Activated naive CD4-positive, alpha-beta T cell treated with anti-CD3 and anti-CD28 coated beads, Interleukin-2, amount 50 U/mL, for 24 hours (primary cell): ENCODE data around the gene MYOCD.

Source experiments
- H3K27ac Mint-ChIP-seq: one replicate; pipeline ENCODE4 v1.8.0; 2021; ENCODE audit warnings: mild to moderate bottlenecking, mixed read lengths
- H3K27me3 Mint-ChIP-seq: one replicate; pipeline ENCODE4 v1.8.0; 2021; ENCODE audit warnings: mixed read lengths
- H3K36me3 Mint-ChIP-seq: one replicate; pipeline ENCODE4 v1.8.0; 2021; ENCODE audit warnings: mixed read lengths
- H3K4me1 Mint-ChIP-seq: one replicate; pipeline ENCODE4 v1.8.0; 2021; ENCODE audit warnings: mixed read lengths
- H3K4me3 Mint-ChIP-seq: one replicate; pipeline ENCODE4 v1.8.0; 2021; ENCODE audit warnings: mild to moderate bottlenecking, mixed read lengths
- H3K9me3 Mint-ChIP-seq: one replicate; pipeline ENCODE4 v1.8.0; 2021; ENCODE audit warnings: mixed read lengths

The MYOCD gene

GRCh38 chr17:12806630-12807029 is 140.9 kb downstream of the MYOCD start:
- Mint-ChIP-seq H3K36me3 (no peaks in the 10 kb centered on the region), H3K9me3 (no peaks in the 10 kb centered on the region), H3K27ac (no peak overlapping the region), H3K4me1 (no peaks in the 10 kb centered on the region), H3K27me3 (no peaks in the 10 kb centered on the region), H3K4me3 (no peak overlapping the region)

GRCh38 chr17:12808723-12809122 is 143.0 kb downstream of the MYOCD start:
- H3K9me3 Mint-ChIP-seq: peaks cover 4% of the 10 kb centered on the region
- no peaks in the 10 kb centered on the region for H3K4me1 Mint-ChIP-seq
- H3K4me3 Mint-ChIP-seq: no peak overlapping the region
- no peak overlapping the region for H3K27ac Mint-ChIP-seq
- no peaks in the 10 kb centered on the region for H3K36me3 Mint-ChIP-seq
- no peaks in the 10 kb centered on the region for H3K27me3 Mint-ChIP-seq

- H3K27me3 Mint-ChIP-seq: peaks cover 2% of the 10 kb centered on the region
- no peaks in the 10 kb centered on the region for H3K36me3 Mint-ChIP-seq
- H3K4me1 Mint-ChIP-seq: no peaks in the 10 kb centered on the region
- no peak overlapping the region for H3K4me3 Mint-ChIP-seq
- peaks cover 18% of the 10 kb centered on the region for H3K9me3 Mint-ChIP-seq
- H3K27ac Mint-ChIP-seq: no peak overlapping the region
Measured at GRCh38 chr17:12812877-12813276, 147.2 kb downstream of the MYOCD start.

- no peak overlapping the region for H3K27ac Mint-ChIP-seq
- H3K27me3 Mint-ChIP-seq: peaks cover 2% of the 10 kb centered on the region
- H3K4me3 Mint-ChIP-seq: no peak overlapping the region
- no peaks in the 10 kb centered on the region for H3K4me1 Mint-ChIP-seq
- H3K9me3 Mint-ChIP-seq: peaks cover 18% of the 10 kb centered on the region
- H3K36me3 Mint-ChIP-seq: no peaks in the 10 kb centered on the region
Measured at GRCh38 chr17:12813664-12814063, 148.0 kb downstream of the MYOCD start.

GRCh38 chr17:12814718-12815117 is 149.0 kb downstream of the MYOCD start:
- Mint-ChIP-seq H3K36me3 (no peaks in the 10 kb centered on the region), H3K4me1 (no peaks in the 10 kb centered on the region), H3K9me3 (peaks cover 18% of the 10 kb centered on the region), H3K4me3 (no peak overlapping the region), H3K27me3 (peaks cover 2% of the 10 kb centered on the region), H3K27ac (no peak overlapping the region)

GRCh38 chr17:12815642-12816141 is 150.0 kb downstream of the MYOCD start:
- H3K9me3 Mint-ChIP-seq: peaks cover 22% of the 10 kb centered on the region
- no peak overlapping the region for H3K4me3 Mint-ChIP-seq
- no peak overlapping the region for H3K27ac Mint-ChIP-seq
- H3K27me3 Mint-ChIP-seq: peaks cover 2% of the 10 kb centered on the region
- no peaks in the 10 kb centered on the region for H3K36me3 Mint-ChIP-seq
- H3K4me1 Mint-ChIP-seq: no peaks in the 10 kb centered on the region
